ENCODE measurements around the gene SAMHD1. TPM values are rescaled to one million over a fixed set of nuclear protein-coding genes. Genes with fewer than 3 reads are reported as not detected.
"Not testable (repeated sequence)": the region's sequence is repeated elsewhere in the genome, so short reads cannot be mapped to it uniquely, and the experiment has no call there.

The SAMHD1 gene
- total RNA-seq, 2 experiments from 2014 or later = 10.6 to 20.8 TPM

DNA sequence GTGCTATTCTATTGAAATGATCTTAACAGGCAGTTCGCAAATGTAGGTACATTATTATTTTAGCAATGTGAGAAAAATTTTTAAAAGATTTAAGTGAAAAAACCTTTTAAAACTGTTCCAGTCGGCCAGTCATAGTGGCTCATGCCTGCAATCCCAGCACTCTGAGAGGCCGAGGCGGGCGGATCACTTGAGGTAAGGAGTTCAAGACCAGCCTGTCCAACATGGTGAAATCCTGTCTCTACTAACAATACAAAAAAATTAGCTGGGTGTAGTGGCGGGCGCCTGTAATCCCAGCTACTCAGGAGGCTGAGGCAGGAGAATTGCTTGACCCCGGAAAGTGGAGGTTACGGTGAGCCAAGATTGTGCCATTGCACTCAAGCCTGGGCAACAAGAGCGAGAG is 45.9 kb downstream of the SAMHD1 start:
- H4K20me1 ChIP-seq (ENCODE audit: insufficient read depth, low read length); H3K9me3 ChIP-seq (ENCODE audit: low read length); H3K4me3 ChIP-seq (ENCODE audit: low read depth, low read length, poor library complexity, severe bottlenecking); H3K27ac ChIP-seq (ENCODE audit: low read depth, low read length, poor library complexity, severe bottlenecking); BruUV-seq (replicated peaks); intact Hi-C loops (cut with micrococcal nuclease; ENCODE audit: unreplicated experiment); H3K4me1 ChIP-seq (ENCODE audit: insufficient read depth, low read length, poor library complexity, severe bottlenecking); H3K79me2 ChIP-seq (ENCODE audit: insufficient read depth, low read depth, low read length); H2AFZ ChIP-seq (ENCODE audit: low read length); H3K4me2 ChIP-seq (ENCODE audit: low read length); H3K9me2 ChIP-seq (ENCODE audit: insufficient read depth, low read length); DNase-seq (ENCODE audit: low spot score); CTCF ChIA-PET (ENCODE audit: unreplicated experiment): not testable (repeated sequence)
- POLR2A ChIA-PET = interaction anchor here (0.7 kb wide), 1 partner anchor 735 kb away, joined by 3 read pairs; no protein-coding TSS in a partner anchor
- H3K36me3 ChIP-seq (ENCODE audit: insufficient read depth, low read length) = peaks cover 19% of the 10 kb centered on the region

DNA sequence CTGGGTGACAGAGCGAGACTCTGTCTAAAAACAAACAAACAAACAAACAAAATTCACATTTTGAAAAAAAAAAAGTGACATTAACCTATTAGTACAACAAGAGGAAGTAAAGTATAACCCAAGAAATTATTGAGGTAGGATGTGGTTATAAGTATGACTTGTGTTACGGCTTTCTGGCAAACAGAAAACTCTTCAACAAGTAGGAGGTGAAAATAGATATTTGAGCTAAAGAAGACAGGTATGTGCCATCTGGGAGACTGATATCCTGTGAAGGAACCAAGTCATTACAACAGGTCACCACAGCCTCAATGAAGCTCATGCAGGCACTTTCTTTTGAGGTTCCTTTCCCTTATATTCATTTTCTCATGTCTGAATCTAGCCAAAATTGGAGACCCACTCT is 46.8 kb downstream of the SAMHD1 start:
- H3K9me2 ChIP-seq (ENCODE audit: insufficient read depth, low read length) = no peaks in the 10 kb centered on the region
- no peak for DNase-seq (ENCODE audit: low spot score)
- no TSS peak for BruUV-seq (replicated peaks)
- no peaks in the 10 kb centered on the region for H4K20me1 ChIP-seq (ENCODE audit: insufficient read depth, low read length)
- H3K27ac ChIP-seq (ENCODE audit: low read depth, low read length, poor library complexity, severe bottlenecking) = no peak overlapping the region
- intact Hi-C loops (cut with micrococcal nuclease; ENCODE audit: unreplicated experiment) = no loop called here
- no peak for TF ChIP-seq EZH2phosphoT487 (IDR thresholded peaks at IDR 0.05; ENCODE audit: borderline replicate concordance, low read depth, low read length)
- TF ChIP-seq, protein P1, sequence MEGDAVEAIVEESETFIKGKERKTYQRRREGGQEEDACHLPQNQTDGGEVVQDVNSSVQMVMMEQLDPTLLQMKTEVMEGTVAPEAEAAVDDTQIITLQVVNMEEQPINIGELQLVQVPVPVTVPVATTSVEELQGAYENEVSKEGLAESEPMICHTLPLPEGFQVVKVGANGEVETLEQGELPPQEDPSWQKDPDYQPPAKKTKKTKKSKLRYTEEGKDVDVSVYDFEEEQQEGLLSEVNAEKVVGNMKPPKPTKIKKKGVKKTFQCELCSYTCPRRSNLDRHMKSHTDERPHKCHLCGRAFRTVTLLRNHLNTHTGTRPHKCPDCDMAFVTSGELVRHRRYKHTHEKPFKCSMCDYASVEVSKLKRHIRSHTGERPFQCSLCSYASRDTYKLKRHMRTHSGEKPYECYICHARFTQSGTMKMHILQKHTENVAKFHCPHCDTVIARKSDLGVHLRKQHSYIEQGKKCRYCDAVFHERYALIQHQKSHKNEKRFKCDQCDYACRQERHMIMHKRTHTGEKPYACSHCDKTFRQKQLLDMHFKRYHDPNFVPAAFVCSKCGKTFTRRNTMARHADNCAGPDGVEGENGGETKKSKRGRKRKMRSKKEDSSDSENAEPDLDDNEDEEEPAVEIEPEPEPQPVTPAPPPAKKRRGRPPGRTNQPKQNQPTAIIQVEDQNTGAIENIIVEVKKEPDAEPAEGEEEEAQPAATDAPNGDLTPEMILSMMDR (conservative IDR thresholded peaks at IDR 0.05; ENCODE audit: low read length) = no peak
- H3K36me3 ChIP-seq (ENCODE audit: insufficient read depth, low read length) = peaks cover 15% of the 10 kb centered on the region
- CTCF ChIA-PET (ENCODE audit: unreplicated experiment) = no interaction called here
- H3K4me1 ChIP-seq (ENCODE audit: insufficient read depth, low read length, poor library complexity, severe bottlenecking) = no peaks in the 10 kb centered on the region
- H3K9me3 ChIP-seq (ENCODE audit: low read length) = no peaks in the 10 kb centered on the region
- no peaks in the 10 kb centered on the region for H3K79me2 ChIP-seq (ENCODE audit: insufficient read depth, low read depth, low read length)
- H3K4me3 ChIP-seq (ENCODE audit: low read depth, low read length, poor library complexity, severe bottlenecking) = no peak overlapping the region
- H2AFZ ChIP-seq (ENCODE audit: low read length) = no peak overlapping the region
- no peak overlapping the region for H3K4me2 ChIP-seq (ENCODE audit: low read length)
- POLR2A ChIA-PET = no interaction called here

DNA sequence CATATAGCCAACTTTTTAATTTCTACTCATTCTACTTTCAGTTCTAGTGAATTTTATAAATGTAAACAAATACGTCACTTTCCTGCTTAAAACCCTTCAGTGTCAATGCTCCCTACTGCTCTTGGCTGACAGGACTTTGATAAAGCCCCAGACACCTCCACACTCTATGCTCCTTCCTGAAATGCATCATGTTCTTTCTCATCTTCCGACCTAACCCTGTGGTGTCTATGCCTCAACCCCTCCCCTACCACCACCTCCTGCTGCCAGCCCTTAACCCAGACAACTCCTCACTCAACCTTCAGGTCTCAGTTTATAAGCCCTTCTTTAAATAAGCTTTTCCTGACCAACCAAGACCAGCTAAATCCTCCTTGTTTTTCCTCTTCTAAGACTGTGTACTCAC is 56.5 kb downstream of the SAMHD1 start:
- Histone ChIP-seq H3K9me2 (ENCODE audit: insufficient read depth, low read length) (no peaks in the 10 kb centered on the region), H3K4me2 (ENCODE audit: low read length) (no peak overlapping the region), H3K27ac (ENCODE audit: low read depth, low read length, poor library complexity, severe bottlenecking) (no peak overlapping the region), H2AFZ (ENCODE audit: low read length) (no peak overlapping the region), H3K4me1 (ENCODE audit: insufficient read depth, low read length, poor library complexity, severe bottlenecking) (no peaks in the 10 kb centered on the region), H3K36me3 (ENCODE audit: insufficient read depth, low read length) (peaks cover 11% of the 10 kb centered on the region; the same call in 1 of the 2 replicates), H3K4me3 (ENCODE audit: low read depth, low read length, poor library complexity, severe bottlenecking) (no peak overlapping the region), H3K9me3 (ENCODE audit: low read length) (no peaks in the 10 kb centered on the region), H3K79me2 (ENCODE audit: insufficient read depth, low read depth, low read length) (no peaks in the 10 kb centered on the region), H4K20me1 (ENCODE audit: insufficient read depth, low read length) (no peaks in the 10 kb centered on the region)
- CTCF ChIA-PET (ENCODE audit: unreplicated experiment) = interaction anchor here (1.1 kb wide), 1 partner anchor 87 kb away, joined by 4 read pairs; no protein-coding TSS in a partner anchor
- DNase-seq (ENCODE audit: low spot score) = no peak
- BruUV-seq (replicated peaks) = no TSS peak
- intact Hi-C loops (cut with micrococcal nuclease; ENCODE audit: unreplicated experiment) = loop anchor here (10.0 kb wide), 1 partner anchor 380 kb away; no protein-coding TSS in a partner anchor
- POLR2A ChIA-PET = interaction anchor here (0.7 kb wide), 1 partner anchor 155 kb away, joined by 3 read pairs; no protein-coding TSS in a partner anchor
- TF ChIP-seq, protein P1 (conservative IDR thresholded peaks at IDR 0.05; ENCODE audit: low read length) = no peak
- no peak for TF ChIP-seq EZH2phosphoT487 (IDR thresholded peaks at IDR 0.05; ENCODE audit: borderline replicate concordance, low read depth, low read length)
